ENCODE results near the gene ZNF575.

- TF ChIP-seq CTCF (IDR thresholded peaks at IDR 0.05 in 4 of 5, conservative IDR thresholded peaks at IDR 0.05 in 1 of 5): no peak
- no peak for TF ChIP-seq POLR2A (IDR thresholded peaks at IDR 0.05)
These were observed 31.1 kb upstream of the ZNF575 start for GRCh38 chr19:43501661-43502418.
